GM12878 (cell line): Measurements from ENCODE around the gene ANKRD33B. TPM values are rescaled to one million over a fixed set of nuclear protein-coding genes. Genes with fewer than 3 reads are reported as not detected.

ENCODE experiments used
- CEBPZ ChIP-seq: fragments of 150-350 bp; IDR thresholded peaks from 2 replicates; pipeline ENCODE4 v1.6.1; 2016; ENCODE audit warnings: low read depth, low read length
- CUX1 ChIP-seq: IDR thresholded peaks from 2 replicates; pipeline ENCODE4 v1.6.1; 2012; ENCODE audit warnings: improper control_type of control experiment, low read depth, low read length; ENCODE audit not compliant: insufficient replicate concordance
- GABPA ChIP-seq: IDR thresholded peaks from 2 replicates; pipeline ENCODE4 v1.6.1; 2014; ENCODE audit warnings: antibody characterized with exemption, low read depth, mild to moderate bottlenecking, inconsistent platforms
- NFXL1 ChIP-seq: fragments of 450-650 bp; IDR thresholded peaks from 2 replicates; pipeline ENCODE4 v1.6.1; 2017; ENCODE audit warnings: antibody characterized with exemption, mild to moderate bottlenecking, borderline replicate concordance
- PBX3 ChIP-seq: IDR thresholded peaks from 2 replicates; pipeline ENCODE4 v1.6.1; 2011; ENCODE audit warnings: mild to moderate bottlenecking, low read depth, low read length, moderate library complexity; ENCODE audit not compliant: insufficient replicate concordance
- RAD21 ChIP-seq: IDR thresholded peaks from 2 replicates; pipeline ENCODE4 v1.6.1; 2011; ENCODE audit warnings: mild to moderate bottlenecking, low read depth, low read length, moderate library complexity; ENCODE audit not compliant: insufficient read depth
- RCOR1 ChIP-seq: conservative IDR thresholded peaks from 2 replicates; pipeline ENCODE4 v1.6.1; 2012; ENCODE audit warnings: low read depth, low read length, improper control_type of control experiment
- SIN3A ChIP-seq: IDR thresholded peaks from 2 replicates; pipeline ENCODE4 v1.6.1; 2012; ENCODE audit warnings: low read depth, low read length, improper control_type of control experiment
- SRF ChIP-seq, 2 experiments: IDR thresholded peaks; 2 replicates each; pipeline ENCODE4 v1.6.1; 2011; ENCODE audit warnings: low read depth in 2 of 2, low read length in 2 of 2, mild to moderate bottlenecking in 1 of 2, moderate library complexity in 1 of 2
- ZNF384 ChIP-seq: IDR thresholded peaks from 2 replicates; pipeline ENCODE4 v1.6.1; 2012; ENCODE audit warnings: low read depth, mild to moderate bottlenecking, low read length, improper control_type of control experiment, borderline replicate concordance
- ZNF622 ChIP-seq: fragments of 450-650 bp; IDR thresholded peaks from 2 replicates; pipeline ENCODE4 v1.6.1; 2017; ENCODE audit warnings: mild to moderate bottlenecking, inconsistent platforms
- ZNF687 ChIP-seq: fragments of 450-650 bp; IDR thresholded peaks from 2 replicates; pipeline ENCODE4 v1.6.1; 2017; ENCODE audit warnings: mild to moderate bottlenecking, moderate library complexity
- polyA plus RNA-seq, 11 experiments: library from polyadenylated mRNA; depleted of rRNA in 4 of 11; unstranded in 6 of 11; stranded (reverse) in 5 of 11; fragments of >200 nt; fragmentation: Nextera tagmentation in 4 of 11; fragmentation: Illumina TruSeq in 1 of 11; extraction: Ambion mirVana in 4 of 11; extraction: Trizol in 1 of 11; gene quantifications; 1 replicate in 1 of 11; 2 replicates in 10 of 11; pipeline versions ENCODE4 v1.2.1 to v1.2.3, GENCODE V29; 2011 to 2016; ENCODE audit warnings: inconsistent platforms in 2 of 11, missing spikeins in 2 of 11, low read depth in 1 of 11
- total RNA-seq, 4 experiments: library from RNA; depleted of rRNA in 3 of 4; stranded (reverse); fragments of >200 nt in 3 of 4; fragmentation: Illumina TruSeq in 1 of 4; extraction: Trizol in 1 of 4; gene quantifications; 2 replicates each; pipeline versions ENCODE4 v1.2.1 to v1.2.3, GENCODE V29; 2013 to 2021

The ANKRD33B gene
- total and polyA plus RNA-seq, 10 of the 15 experiments (the other 5 are each of a cell fraction or from before 2014, with no cell fraction given) = 4.9 to 61.6 (median 15.6) TPM

DNA sequence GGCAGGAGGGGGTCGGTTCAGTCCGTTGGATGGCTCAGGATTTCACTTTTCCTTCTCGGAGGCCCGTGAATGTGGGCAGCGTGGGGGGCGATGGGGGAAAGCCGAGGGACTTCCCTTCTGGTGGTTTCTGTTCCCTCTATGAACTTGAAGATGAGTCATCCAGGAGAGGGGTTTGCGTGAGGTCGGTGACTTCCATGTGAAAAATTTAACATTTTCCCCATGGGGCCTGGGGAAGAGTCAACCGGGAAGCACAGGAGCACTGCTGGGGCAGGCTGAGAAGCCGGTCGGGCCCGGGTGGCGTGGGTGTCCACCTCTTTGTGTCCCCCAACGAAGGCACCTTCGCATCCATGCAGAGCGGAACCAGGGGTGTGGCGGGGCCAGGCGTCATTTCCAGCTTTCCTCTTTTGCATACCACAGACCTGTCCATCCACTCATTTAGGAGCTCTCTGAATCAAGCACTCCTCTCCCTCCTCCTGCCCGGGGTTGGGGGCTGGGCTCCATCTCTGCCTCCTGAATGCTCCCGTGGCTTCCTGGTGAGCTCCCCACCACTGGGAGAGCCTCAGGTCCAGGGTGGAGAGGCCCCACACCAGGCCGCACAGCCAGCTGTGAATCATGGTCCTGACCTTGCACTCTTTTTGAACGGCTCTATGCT is 68.4 kb downstream of the ANKRD33B start (continued):
- TF ChIP-seq RCOR1 (peak; percentile 69; the same call in 1 of the 2 replicates), ZNF622 (no peak), CUX1 (peak; percentile 46), SIN3A (no peak), ZNF384 (no peak), NFXL1 (peak; percentile 83), SRF (IDR thresholded peaks at IDR 0.05; ENCODE audit: low read depth in 2 of 2, low read length in 2 of 2) (peak in 1 of 2 experiments; percentile 82; a peak in 2 of 4 replicates), RAD21 (peak; percentile 19; the same call in 1 of the 2 replicates), GABPA (no peak), CEBPZ (no peak), PBX3 (no peak), ZNF687 (peak; percentile 69)
